GM12801 (cell line): Measurements from ENCODE around the gene WASHC4.

Experiments used
- TF ChIP-seq, protein P1 (sequence below): IDR thresholded peaks from one replicate; pipeline ENCODE4 v1.5.1; 2011; ENCODE audit warnings: control low read depth; ENCODE audit not compliant: insufficient read length; ENCODE audit errors: extremely low read depth

WASHC4 gene

DNA sequence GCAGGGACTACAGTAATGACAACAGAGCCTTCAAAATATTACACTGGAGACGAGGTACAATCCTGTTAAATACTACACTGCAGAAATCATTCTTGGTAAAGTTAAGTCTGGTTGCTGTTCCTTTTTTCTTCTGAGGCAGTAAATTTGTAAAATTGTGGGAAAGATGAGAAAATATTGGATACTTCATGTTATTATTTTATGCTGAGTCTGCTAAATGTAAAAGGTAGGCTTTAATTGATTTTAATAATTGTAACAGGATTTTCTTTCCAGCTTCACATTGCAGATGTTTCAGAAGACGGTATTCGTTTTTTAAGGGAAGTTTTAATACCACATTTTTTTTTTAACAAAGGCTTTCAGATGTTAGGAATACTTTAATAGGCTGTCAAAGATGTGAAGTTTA lies 62.6 kb downstream of the WASHC4 start:
- TF ChIP-seq, protein P1, sequence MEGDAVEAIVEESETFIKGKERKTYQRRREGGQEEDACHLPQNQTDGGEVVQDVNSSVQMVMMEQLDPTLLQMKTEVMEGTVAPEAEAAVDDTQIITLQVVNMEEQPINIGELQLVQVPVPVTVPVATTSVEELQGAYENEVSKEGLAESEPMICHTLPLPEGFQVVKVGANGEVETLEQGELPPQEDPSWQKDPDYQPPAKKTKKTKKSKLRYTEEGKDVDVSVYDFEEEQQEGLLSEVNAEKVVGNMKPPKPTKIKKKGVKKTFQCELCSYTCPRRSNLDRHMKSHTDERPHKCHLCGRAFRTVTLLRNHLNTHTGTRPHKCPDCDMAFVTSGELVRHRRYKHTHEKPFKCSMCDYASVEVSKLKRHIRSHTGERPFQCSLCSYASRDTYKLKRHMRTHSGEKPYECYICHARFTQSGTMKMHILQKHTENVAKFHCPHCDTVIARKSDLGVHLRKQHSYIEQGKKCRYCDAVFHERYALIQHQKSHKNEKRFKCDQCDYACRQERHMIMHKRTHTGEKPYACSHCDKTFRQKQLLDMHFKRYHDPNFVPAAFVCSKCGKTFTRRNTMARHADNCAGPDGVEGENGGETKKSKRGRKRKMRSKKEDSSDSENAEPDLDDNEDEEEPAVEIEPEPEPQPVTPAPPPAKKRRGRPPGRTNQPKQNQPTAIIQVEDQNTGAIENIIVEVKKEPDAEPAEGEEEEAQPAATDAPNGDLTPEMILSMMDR: no peak

DNA sequence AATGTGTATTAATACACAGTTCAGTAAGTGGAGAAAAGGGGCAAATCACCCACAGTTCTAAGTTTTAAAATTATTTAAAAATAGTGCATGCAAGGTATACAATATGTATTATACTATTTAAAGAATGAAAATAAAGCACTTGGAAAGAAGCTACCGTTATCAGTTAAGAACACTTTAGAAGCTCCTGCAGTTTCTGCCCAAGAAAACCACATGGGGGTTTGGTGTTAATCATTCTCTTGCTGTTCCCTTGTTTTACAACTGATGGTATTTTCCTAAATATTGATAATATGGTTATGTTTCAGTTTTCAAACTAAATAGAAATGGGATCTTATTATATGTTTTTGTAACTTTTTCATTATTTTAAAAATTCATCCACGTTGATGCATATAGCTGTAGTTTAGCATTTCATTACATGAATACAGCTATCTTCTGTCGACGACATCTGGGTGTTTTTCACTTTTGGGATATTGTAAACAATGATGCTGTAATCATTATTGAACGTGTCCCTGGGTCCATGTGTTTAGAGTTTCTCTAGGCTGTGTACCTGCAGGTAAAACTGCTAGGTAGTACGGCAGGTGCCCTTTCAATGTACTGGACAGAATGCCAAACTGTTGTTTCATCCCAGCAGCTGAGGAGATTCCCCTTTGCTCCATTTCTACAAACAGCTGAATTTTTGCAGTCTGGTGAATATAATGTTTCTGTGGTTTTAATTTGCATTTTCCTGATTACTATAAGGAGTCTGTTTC lies 64.3 kb downstream of the WASHC4 start:
- TF ChIP-seq, protein P1: no peak

DNA sequence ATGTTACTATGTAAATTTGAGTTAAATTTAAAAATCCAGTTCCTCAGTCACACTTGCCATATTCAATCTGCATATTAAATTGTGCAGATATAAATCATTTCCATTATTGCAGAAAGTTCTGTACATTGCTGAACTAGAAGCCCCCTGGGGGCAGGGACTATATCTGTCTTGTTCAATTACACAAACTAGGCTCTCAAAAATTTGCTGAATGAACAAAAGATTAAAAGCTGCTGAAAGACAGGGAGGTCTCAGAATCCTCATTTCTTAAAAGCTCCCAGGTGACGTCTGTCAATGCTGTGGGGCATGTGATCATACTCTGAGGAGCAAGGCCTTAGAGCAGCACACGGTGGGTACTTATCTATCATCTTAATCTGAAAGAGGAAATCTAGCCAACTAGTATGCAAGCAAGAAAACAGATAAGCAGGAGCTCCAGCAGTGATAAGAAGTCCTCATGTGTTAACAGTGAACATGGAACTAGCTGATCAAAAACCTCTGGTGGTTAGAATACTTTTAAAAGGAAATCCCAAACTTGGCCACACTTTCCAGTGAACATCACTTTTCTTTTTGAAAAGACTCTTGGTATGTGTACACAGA lies 68.0 kb downstream of the WASHC4 start:
- TF ChIP-seq, protein P1: no peak

DNA sequence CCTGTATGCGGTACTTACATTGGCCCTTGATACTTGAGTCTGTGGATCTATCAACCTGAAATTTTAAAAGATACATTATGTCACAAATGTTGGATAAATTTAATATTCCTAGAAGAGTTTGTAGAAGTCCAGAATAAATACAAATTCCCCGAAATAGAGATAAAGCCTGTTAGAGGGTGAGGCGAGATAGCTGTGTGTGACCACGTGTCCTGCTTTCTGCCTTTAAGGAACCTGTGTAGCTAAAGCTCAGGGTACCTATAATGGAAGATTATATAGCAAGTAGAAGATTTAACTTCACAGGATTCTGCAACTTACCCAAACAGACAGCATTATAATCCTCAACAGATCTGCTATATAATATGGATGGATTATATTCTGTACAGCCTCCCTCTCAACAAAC lies 69.7 kb downstream of the WASHC4 start:
- TF ChIP-seq, protein P1: no peak

DNA sequence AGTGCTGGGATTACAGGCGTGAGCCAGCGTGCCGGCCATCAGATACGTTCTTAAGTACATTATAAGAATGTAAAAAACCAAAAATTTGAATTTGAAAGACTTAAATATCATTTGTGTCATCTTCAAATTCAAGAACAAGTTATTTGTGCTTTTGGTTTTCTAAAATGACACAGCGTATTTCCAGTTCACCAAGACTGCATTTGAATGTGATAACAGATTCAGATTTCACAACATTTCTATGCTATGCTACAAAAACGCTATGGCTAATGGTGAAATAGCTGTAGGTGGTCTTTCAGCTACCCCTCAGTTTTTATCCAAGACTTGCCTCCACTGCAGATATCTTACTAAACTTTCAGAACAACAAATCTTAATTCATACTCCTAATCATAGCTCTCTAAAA lies 81.8 kb downstream of the WASHC4 start:
- TF ChIP-seq, protein P1: no peak

DNA sequence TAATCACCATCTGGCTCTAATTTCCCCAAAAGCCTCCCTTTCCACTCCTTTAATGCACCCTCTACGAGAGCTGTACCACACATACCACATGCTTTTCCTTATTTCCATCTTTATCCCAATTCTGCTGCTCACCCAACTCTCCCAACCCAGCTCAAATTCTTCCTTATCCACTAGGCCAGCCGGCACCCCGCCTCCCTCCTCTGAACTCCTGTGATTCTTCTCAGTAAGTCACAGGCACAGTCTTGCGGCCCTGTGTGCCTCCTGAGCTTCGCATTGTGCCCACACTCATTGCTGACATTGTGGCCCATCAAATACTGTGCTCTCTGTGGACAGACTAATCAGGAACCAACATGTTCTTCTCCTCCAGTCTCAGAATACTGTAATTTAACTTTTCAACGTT lies 83.0 kb downstream of the WASHC4 start:
- TF ChIP-seq, protein P1: no peak

DNA sequence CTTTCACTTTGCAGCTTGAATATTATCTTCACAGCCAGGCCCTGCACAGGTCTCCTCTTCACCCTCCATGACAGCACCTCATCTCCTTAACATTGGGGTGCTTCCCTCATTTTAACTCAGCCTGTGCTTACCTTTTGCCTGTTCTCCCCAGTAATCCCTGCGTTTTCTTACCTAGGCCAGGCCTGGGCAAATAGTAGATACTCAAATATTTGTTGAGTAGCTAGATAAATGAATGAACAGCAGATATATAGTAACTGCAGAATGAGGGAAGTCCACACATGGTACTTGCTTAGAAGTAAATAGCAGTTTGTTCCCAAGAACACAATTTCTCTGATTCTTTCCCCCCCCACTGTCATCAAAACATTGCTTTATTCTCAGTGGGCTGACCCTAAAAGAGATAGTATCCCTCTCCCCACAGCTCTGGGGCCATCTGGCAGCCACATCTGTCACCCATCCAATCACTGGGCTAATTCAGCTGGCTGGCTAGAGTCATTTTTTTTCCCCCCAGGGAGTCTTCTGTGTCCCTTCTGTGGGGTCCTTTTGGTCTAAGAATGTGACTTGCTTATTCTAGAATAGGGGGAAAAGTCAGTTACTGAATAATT lies 85.2 kb downstream of the WASHC4 start:
- TF ChIP-seq, protein P1: no peak
